Astrocyte of the spinal cord (primary cell): ENCODE measurements around the gene MST1R.
A peak's percentile ranks its signal among the peaks of the same experiment; 100 is the strongest.

Source experiments
- DNase-seq: peaks from one replicate; pipeline ENCODE4 v3.0.0; 2011; ENCODE audit warnings: low read depth, low spot score
- H3K4me3 ChIP-seq: 2 replicates; pipeline ENCODE4 v1.5.1; 2011; ENCODE audit warnings: low read depth, mild to moderate bottlenecking, low read length, moderate library complexity
- CTCF ChIP-seq: IDR thresholded peaks from 2 replicates; pipeline ENCODE4 v1.5.1; 2012; ENCODE audit warnings: low read depth, mild to moderate bottlenecking, low read length, inconsistent platforms
- in situ Hi-C: cut with HindIII; loops from 2 replicates; pipeline ENCODE4 v1.10.0; 2017; ENCODE audit warnings: low sequenced_read_pairs

MST1R gene

DNA sequence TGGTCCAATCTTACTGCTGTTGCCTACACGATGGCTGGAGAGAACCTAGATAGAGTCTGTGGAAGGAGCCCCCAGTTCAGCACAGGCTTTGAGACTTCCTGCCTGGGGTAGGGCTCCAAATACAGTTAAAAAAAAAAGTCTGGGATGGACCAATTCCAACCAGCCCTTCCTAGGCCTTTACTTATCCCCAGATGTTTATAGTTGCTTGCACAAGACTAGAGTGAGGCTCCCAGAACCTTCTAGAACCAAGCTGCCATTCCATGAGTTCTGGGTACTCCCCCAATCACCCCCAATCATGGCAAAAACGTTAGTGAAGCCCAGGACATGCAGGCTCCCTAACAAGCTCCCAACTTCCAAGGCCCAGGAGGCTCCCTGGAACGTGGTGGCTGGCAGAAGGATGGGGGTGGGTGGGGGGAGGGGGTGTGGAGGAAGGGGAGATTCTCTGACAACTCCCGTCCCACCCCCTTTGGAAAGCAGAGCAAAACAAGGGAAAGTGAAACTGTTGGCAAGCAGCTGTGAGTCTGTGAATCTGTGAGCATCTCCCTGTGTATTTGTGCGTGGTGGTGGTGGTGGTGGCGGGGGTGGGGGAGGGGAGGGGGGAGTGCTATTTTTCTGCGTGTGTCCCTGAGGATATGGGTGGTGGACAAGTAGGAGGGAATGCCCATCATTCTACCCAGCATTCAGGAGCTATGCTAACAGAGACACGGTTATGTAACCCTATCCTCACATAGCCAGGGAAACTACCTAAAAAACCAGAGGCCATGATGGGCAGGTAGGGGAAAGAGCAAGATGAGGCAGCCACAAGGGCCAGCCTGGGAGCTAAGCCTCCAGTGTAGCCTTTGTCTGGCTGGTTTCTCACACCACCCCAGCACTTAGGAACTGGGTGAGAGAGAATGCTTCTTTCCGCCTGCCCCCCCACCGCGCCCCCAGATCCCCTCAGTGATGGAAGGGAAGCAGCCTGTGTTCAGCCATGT is 2.0 kb downstream of the MST1R start:
- no peak overlapping the region for H3K4me3 ChIP-seq
- TF ChIP-seq CTCF = no peak
- in situ Hi-C loops = no loop called here
- no peak for DNase-seq

- in situ Hi-C loops = no loop called here
- no peak for TF ChIP-seq CTCF
- DNase-seq = peak; percentile 54
- H3K4me3 ChIP-seq = no peak overlapping the region
Observed at GRCh38 chr3:49900491-49901153, 3.1 kb downstream of the MST1R start.

DNA sequence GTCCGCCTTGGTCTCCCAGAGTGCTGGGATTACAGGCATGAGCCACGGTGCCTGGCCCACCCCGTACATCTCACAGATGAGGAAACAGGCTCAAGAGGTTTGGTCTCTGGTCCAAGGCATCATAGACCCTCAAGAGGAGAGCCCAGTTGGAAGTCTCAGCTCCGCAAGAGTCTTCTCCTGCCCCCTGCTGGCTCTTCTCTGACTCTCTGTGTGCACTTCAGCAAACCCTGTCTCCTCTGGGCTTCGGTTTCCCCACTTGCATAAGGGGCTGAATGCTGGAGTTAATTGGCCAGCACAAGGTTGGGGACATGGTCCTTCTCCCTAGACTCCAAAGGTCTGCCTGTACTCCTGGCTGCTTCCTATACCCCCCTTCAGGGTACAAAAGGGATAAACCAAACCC is 3.9 kb downstream of the MST1R start:
- in situ Hi-C loops = no loop called here
- no peak for DNase-seq
- H3K4me3 ChIP-seq = no peak overlapping the region
- TF ChIP-seq CTCF = peak; percentile 47

- no peak for DNase-seq
- H3K4me3 ChIP-seq = no peak overlapping the region
- no peak for TF ChIP-seq CTCF
- in situ Hi-C loops = no loop called here
Observed at GRCh38 chr3:49898991-49899390, 4.7 kb downstream of the MST1R start.

- TF ChIP-seq CTCF = no peak
- DNase-seq = no peak
- H3K4me3 ChIP-seq = no peak overlapping the region
- in situ Hi-C loops = no loop called here
Observed at GRCh38 chr3:49896345-49896744, 7.3 kb downstream of the MST1R start.

GRCh38 chr3:49895791-49896190 is 7.9 kb downstream of the MST1R start:
- in situ Hi-C loops = no loop called here
- no peak overlapping the region for H3K4me3 ChIP-seq
- no peak for DNase-seq
- TF ChIP-seq CTCF = no peak
